HG02973 (cell line): ENCODE measurements around the gene SLU7.

Experiments used
- ATAC-seq: cut with Tn5 transposase; IDR thresholded peaks from one replicate; pipeline ENCODE4 v1.9.1; 2021; ENCODE audit warnings: moderate library complexity; ENCODE audit not compliant: unreplicated experiment

SLU7 gene

GRCh38 chr5:160418561-160419457 is at the start of gene SLU7:
SLU7 (minus strand) TSS chr5:160419081; CDS start chr5:160415294, 3,787 bp downstream.
- peak; percentile 58 for ATAC-seq

DNA sequence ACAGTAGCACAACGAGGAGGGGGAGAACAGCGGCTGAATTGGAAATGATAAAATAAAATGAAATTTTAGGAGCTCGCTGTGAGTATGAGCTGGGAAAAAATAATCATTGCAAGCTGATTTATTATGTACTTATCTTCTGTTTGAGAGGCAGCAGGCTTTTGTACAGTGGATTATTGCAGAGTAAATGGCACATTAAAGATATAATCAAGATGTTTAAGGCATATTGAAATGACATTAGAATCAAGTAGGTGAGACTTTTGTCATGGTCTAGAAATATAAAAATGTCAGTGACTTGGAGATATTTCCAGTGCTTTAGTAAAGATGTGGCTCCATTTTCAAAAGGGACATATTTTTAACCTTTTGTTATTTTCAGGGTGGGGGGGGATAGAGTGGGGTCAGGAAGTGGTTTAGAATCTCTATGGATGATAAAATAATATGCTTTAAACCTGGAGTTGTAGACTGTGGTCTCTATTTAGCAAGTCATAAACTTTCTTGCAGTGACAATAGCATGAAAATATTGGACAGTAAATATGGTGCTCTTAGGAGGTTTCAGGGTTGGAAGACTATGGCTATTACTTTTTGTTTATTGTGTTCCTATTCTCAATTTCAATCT is 49.6 kb upstream of the SLU7 start:
- ATAC-seq = no peak

DNA sequence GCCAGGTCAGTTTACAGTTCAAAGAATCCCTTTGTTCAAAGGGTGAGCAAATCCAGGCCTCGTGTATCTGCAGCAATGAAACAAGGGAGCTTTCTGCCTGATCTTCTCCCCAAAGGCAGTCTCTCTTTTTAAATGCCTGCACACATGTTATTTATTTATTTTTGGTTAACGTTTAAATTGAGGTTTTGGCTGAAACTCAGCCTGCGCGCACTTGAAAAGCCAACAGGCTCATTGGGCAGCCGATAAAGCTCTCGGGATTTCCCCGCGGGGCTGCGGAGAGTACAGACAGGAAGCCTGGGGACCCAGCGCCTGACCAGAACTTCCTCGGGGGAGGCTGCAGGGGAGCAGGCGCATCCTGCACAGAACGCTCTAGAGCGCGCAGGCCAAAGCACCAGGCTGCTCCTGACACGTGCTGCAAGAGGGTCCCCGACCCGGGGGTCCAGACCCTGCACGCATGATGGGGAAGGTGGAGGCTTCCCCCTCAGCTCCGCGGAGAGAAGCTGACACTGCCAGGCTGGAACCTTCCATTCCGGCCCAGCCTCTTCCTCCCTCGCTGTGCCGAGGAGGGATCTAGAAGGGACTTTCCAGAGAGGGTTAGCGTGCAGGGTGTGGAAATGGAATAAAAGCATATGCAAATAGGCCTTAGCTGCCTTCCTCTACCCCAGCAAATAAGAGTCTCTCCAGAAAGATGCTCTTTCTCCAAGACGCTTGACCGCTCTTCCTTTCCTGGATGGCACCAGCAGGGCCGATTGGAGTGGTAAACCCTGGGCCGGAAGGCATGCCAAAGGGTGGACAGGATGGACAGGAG is 48.9 kb upstream of the SLU7 start:
- ATAC-seq = peak; percentile 89

DNA sequence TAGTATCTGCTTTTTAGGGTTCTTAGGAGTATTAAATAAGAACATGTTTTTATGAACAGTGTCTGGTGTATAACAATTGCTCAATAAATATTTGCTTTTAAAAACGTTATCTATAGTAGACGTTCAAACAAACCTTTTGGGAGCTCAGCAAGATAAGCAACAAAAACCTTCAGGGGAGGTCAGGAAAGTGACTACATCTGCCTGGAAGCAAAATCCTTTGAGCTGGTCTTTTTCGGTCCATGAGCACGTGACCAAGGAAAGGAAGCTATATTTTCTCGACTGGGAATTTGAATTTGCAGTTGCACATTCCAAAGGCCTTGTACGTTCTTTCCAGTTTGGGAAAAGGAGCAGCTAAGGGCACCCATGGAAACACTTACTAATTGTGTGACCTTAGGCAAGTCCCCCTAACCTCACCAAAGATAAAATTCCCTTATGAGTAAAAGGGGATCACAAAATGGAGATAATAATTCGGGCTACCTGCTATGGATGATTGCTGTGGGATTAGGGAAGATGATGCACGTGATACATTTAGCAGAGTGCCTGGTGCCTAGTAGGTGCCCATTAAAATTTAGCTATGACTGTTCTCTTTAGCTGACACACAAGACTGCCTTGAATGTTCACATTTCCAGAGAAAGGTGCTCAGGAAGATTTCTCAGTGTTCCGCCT is 48.1 kb upstream of the SLU7 start:
- peak; percentile 3 for ATAC-seq

DNA sequence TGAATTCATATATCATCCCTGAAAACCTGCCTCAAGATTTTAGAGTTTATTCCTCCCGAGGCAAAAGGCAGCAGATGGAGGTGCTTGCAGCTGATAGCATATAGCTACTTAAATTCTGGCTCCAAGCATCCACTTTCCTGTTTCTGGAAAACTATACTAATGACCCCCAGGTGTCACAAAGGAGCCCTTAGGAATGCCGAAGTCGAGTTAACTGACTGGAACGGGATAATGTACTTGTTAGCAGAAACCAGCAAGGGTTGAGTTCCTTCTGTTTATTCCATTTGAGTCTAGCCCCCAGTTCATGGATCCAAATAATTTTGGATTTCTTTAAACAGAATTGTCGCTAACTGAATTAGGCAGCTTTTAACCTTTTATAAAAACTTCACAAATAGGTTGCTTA is 47.2 kb upstream of the SLU7 start:
- ATAC-seq = no peak

DNA sequence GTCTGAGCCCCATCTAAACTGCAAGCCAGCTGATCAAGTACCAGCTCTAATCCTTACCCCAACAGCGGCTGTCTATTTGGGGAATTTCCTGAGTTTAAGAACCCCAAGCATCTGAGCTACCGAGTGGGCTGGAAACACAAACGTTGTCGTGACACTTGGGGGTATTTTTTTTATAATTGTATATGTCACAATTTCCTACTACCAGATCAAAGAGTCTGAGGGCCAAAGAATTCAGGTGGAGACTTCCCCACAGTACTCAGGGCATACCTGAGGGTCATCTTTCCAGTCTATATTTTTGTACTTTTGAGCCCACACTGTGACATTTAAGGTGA is 45.6 kb upstream of the SLU7 start:
- ATAC-seq = no peak

DNA sequence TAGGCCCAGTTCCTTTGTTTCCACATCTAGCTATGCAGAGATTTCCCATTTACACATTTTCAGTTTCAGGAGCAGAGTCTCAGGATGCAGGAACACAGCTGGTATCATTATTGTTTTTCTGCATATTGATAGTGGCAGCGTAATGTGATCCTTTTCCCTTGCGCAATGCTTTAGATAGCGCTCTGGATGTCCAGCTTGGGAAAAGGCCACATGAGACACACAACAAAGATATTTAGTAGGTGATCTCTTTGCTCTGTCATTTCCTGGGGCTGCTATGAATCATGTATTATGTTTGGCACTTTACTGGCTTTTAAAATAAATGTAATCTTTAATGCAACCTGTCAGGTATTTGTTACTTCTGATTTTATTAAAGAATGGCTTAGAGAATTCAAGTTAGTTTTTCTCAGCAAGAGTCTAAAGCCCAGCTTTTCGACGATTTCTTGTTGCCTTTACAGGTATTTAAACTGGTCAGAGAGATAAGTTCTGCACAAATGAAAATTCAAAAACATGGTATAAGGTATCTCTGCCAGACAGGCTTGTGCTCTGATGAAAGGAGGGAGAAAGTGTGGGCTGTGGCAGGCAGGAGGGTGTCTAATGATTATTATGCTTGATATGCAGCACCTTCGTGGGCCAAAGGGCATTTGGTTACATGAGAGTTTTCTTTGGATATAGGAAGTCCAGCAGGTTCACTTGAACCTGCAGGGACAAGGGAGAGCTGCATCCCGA is 45.0 kb upstream of the SLU7 start:
- ATAC-seq = no peak

DNA sequence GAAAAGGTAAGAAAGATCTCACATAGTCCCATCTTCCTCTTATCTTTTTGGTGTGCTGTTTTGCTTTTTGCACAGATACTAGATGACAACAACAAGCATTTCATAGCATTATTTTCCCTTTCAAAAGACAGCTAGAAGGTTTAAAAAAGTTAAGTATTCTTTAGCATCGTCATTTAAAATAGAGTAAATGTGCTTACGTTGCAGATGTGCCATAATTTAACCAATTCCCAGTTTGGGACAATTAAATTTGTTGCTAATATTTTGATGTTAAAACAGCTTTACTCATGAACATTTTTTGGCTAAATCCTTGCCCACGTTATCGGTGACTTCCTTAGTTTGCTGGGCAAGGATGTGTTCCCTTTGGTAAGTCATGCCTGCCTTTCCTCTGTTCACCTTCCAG is 44.3 kb upstream of the SLU7 start:
- ATAC-seq = no peak

DNA sequence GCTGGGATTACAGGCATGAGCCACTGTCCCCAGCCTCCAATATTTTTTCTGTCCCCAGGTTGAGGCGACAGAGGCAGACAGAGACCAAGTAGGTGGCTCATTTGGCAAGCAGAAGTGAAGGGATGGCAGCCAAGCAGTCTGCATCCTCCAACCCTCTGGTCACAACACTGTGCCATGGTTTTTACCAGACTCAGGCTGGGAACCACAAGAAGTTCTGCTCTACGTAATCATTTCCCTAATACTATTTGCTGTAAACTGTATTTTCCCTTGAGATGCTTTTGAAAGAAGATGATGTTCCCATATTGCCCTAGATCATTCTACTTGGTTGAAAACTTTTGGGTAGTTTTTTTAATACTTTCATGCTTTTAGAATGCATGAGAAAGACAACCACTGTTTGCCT is 43.3 kb upstream of the SLU7 start:
- ATAC-seq = peak; percentile 33

DNA sequence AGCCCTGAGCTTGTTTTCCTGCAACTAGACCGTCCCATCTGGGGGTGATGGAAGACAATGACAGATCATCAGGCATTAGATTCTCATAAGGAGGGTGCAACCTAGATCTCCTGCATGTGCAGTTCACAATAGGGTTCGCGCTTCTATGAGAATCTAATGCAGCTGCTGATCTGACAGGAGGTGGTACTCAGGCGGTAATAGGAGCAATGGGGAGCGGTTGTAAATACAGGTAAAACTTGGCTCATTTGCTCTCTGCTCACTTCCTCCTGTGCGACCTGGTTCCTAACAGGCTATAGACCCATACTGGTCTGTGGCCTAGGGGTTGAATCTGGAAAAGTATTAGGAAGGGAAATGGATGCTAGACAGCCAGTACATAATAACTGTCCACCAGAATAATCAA is 42.5 kb upstream of the SLU7 start:
- no peak for ATAC-seq

DNA sequence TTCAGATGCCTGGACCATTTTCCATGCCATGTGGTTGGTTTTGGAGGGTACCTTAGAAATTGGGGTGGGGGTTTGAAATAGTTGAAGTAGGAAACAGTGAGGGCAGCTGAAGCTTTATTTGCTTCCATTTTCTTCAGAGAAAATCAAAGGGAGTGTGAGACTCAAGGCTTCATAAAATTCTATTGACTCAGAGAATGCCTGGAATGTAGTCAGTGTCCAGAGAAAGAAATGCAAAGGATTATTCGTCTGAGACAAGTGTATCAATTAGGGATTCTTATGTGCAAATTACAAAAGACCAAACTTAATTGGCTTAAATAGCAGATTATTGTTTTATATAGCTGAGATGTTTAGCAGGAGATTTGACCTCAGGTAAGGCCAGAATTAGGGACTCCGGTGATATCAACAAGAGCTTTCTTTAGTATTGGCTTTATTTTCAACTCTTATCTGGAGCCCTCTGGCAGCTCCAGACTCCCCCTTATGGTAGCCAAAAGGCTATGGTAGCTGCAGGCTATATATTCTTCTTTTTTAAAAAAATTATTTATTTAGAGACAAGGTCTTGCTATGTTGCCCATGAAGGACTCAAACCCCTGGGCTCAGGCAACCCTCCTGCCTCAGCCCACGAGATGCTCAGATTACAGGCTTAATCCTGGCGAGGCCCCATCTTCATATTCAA is 41.6 kb upstream of the SLU7 start:
- ATAC-seq = no peak

DNA sequence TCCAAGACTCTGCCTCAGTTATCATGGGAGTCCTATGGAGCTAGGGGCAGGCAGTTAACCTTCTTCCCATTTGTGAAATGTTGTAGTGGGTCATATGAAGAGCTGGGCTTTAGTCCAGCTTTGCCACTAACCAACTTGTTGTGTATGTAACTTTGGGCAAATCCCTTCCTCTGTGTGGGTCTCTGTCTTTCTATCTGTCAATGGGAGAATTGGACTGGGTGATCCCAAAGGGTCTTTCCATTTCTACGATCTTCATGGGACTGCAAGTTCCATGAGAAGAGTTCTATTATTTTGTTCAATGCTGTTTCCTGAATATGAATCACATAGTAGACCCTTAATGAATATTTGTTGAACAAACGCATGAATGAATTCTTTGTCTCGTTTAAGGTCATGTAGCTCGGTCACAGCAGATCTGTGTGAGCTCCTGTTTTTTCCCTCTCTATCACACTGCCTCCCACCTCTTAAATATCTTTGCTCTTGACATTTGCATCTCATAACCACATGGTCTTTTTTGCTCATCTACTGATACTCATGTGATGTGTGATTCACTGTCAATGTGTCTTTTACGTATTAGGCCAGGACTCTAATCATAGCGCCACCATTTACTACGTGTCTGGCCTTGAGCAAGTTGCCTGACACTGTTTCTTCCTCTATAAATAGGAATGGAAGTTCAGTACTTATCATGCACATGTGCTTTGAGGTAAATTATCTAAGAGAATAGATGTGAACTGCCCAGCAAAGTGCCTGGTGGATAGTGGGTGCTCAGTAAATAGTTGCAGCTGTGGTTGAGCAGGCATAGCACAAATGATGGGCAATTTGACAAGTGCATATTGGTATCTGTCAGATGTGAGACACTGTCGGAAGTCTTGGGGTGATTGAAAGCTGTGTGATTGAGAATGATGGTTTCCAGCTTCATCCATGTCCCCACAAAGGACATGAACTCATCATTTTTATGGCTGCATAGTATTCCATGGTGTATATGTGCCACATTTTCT is 40.2 kb upstream of the SLU7 start:
- peak; percentile 76 for ATAC-seq

GRCh38 chr5:160457252-160457651 is 38.4 kb upstream of the SLU7 start:
- no peak for ATAC-seq

- ATAC-seq = no peak
Measured at GRCh38 chr5:160456480-160457177, 37.7 kb upstream of the SLU7 start.

DNA sequence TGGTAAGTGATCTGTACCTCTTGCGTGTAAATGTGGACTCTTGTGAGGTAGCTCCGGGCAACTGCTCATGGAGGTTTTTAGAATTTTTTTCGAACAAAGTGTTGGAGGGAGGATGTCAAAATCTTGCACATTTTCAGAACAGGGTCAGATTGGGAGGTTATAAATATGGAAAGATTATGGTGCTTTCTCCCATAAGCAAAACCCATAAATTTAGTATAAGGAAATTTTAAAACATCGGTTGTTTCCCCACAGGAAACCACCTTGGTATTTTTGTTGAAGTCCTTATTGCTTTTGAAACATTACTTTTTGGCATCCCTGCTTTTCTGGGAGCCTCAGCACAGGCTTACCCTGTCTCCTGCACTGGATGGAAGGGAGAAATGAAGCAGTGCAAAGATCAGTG is 36.7 kb upstream of the SLU7 start:
- ATAC-seq = no peak

DNA sequence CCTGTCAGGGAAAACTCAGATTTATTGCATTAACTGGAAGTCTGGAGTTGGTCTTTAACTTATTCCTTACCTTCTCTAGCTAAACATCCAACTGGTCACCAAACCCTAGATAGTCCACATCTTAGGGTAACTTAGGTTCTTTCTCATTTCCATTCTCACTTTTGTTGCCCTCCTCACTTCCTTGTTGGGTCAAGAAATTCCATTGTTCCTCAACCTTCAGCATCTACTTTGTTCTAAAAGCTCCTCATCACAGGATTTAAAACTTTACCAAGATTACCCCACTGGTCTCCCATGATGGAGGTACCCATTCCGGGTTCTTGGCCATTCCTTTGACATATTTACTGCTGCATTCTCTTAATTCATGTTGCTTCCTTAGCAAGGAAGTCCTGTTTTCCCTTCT is 34.9 kb upstream of the SLU7 start:
- no peak for ATAC-seq

- ATAC-seq = no peak
Measured at GRCh38 chr5:160452795-160453194, 33.9 kb upstream of the SLU7 start.

GRCh38 chr5:160452036-160452435 is 33.2 kb upstream of the SLU7 start:
- no peak for ATAC-seq
